ENCODE data around the gene UCK1.

DNA sequence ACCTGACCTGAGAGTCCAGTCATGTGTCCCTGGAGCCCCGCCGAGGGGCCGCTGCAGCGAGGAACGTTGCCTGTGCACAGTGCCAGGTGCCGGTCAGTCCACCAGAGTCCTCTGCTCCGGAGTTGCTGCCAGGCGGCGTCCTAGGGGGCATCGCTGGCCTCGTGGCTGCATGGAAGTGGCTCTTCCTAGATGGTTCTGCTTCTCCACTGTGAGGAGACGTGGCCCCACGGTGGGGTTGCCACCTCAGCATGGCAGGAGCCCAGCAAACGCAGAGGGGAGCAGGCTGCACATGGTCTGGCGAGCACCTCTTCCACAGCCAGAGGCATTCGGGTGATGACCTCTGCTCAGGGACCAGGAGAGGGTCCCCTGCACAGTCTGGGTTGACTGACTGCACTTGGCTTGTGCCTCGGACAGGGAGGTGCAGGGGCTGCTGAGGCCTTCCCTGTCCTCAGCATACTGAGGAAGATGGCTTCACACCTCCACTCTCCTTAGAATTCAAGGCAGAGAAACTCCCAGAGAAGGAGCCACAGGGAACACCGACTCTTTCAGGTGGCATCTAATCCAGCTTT lies 54.2 kb downstream of the UCK1 start:
- TF ChIP-seq POLR2AphosphoS5 (IDR thresholded peaks at IDR 0.05; ENCODE audit: low read depth, low read length) (no peak), POLR2A (IDR thresholded peaks at IDR 0.05; ENCODE audit: low read depth, low read length) (no peak), TAF1 (IDR thresholded peaks at IDR 0.05; ENCODE audit: low read depth, low read length) (no peak), PAX5 (IDR thresholded peaks at IDR 0.05; ENCODE audit: insufficient read depth, low read length, severe bottlenecking) (no peak)

Measured in GM12891 (cell line).